Glutamatergic neuron (in vitro differentiated cells): ENCODE measurements around the gene IFIT3. TPM values are rescaled to one million over a fixed set of nuclear protein-coding genes. Genes with fewer than 3 reads are reported as not detected.
"Not testable (repeated sequence)": the region's sequence is repeated elsewhere in the genome, so short reads cannot be mapped to it uniquely, and the experiment has no call there.

Source experiments
- DNase-seq: peaks from one replicate; pipeline ENCODE4 v3.0.0; 2022
- H3K27ac Mint-ChIP-seq: one replicate; pipeline ENCODE4 v1.8.0; 2020; ENCODE audit warnings: mild to moderate bottlenecking, mixed read lengths, inconsistent platforms; ENCODE audit not compliant: unreplicated experiment
- H3K27me3 Mint-ChIP-seq: one replicate; pipeline ENCODE4 v1.8.0; 2020; ENCODE audit warnings: mild to moderate bottlenecking, moderate library complexity, mixed read lengths, inconsistent platforms; ENCODE audit not compliant: unreplicated experiment
- H3K36me3 Mint-ChIP-seq: one replicate; pipeline ENCODE4 v1.8.0; 2020; ENCODE audit warnings: mild to moderate bottlenecking, mixed read lengths, inconsistent platforms; ENCODE audit not compliant: unreplicated experiment
- H3K4me1 Mint-ChIP-seq: one replicate; pipeline ENCODE4 v1.8.0; 2020; ENCODE audit warnings: mild to moderate bottlenecking, low read depth, mixed read lengths, inconsistent platforms; ENCODE audit not compliant: unreplicated experiment
- H3K4me3 Mint-ChIP-seq: one replicate; pipeline ENCODE4 v1.8.0; 2020; ENCODE audit warnings: mild to moderate bottlenecking, mixed read lengths, inconsistent platforms; ENCODE audit not compliant: unreplicated experiment
- H3K9me3 Mint-ChIP-seq: one replicate; pipeline ENCODE4 v1.8.0; 2020; ENCODE audit warnings: mild to moderate bottlenecking, moderate library complexity, mixed read lengths, inconsistent platforms; ENCODE audit not compliant: unreplicated experiment
- CTCF ChIP-seq: fragments of 200-600 bp; sonication (generic); IDR thresholded peaks from one replicate; pipeline ENCODE4 v1.5.0; 2021; ENCODE audit not compliant: partially characterized antibody, unreplicated experiment
- total RNA-seq: library from RNA; stranded (reverse); fragmentation: NEBNext Ultra II Directional; extraction: Animal tissue kit (Norgen Biotek cat#: 25700); gene quantifications from one replicate; pipeline ENCODE4 v1.2.1, GENCODE V29; 2021; ENCODE audit not compliant: unreplicated experiment

Gene IFIT3
- total RNA-seq, 1 donor from 2014 or later: not detected

- no peaks in the 10 kb centered on the region for H3K9me3 Mint-ChIP-seq
- no peaks in the 10 kb centered on the region for H3K36me3 Mint-ChIP-seq
- H3K27me3 Mint-ChIP-seq: no peaks in the 10 kb centered on the region
- DNase-seq: no peak
- no peak overlapping the region for H3K27ac Mint-ChIP-seq
- TF ChIP-seq CTCF: no peak
- H3K4me1 Mint-ChIP-seq: peaks cover 15% of the 10 kb centered on the region
- H3K4me3 Mint-ChIP-seq: no peak overlapping the region
These were observed 1.4 kb downstream of the IFIT3 start for GRCh38 chr10:89329151-89329550.

GRCh38 chr10:89330014-89330413 is 2.2 kb downstream of the IFIT3 start:
- H3K27me3 Mint-ChIP-seq, H3K36me3 Mint-ChIP-seq, H3K9me3 Mint-ChIP-seq, DNase-seq, H3K27ac Mint-ChIP-seq, H3K4me3 Mint-ChIP-seq: not testable (repeated sequence)
- H3K4me1 Mint-ChIP-seq: peaks cover 15% of the 10 kb centered on the region

GRCh38 chr10:89330537-89331212 is 2.9 kb downstream of the IFIT3 start:
- H3K27me3 Mint-ChIP-seq: no peaks in the 10 kb centered on the region
- peaks cover 15% of the 10 kb centered on the region for H3K4me1 Mint-ChIP-seq
- no peak for TF ChIP-seq CTCF
- H3K36me3 Mint-ChIP-seq: no peaks in the 10 kb centered on the region
- H3K27ac Mint-ChIP-seq: no peak overlapping the region
- no peak for DNase-seq
- no peaks in the 10 kb centered on the region for H3K9me3 Mint-ChIP-seq
- no peak overlapping the region for H3K4me3 Mint-ChIP-seq

DNA sequence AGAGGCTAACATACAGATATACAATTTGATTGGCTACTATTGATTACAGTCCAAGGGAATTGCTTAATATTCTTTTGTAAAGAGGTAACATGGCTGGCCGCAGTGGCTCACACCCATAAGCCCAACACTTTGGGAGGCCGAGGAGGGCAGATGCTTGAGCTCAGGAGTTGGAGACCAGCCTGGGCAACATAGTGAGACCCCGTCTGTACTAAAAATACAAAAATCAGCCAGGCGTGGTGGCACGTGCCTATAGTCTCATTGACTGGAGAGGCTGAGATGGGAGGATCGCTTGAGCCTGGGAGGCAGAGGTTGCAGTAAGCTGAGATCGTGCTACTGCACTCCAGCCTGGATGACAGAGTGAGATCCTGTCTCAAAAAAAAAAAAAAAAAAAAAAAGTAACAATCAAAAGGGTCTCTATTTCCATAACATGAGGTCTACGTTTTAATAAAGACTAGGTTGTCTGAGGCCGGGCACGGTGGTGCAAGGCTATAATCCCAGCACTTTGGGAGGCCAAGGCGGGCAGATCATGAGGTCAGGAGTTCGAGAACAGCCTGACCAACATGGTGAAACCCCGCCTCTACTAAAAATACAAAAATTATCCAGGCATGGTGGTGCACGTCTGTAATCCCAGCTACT is 3.8 kb downstream of the IFIT3 start:
- not testable (repeated sequence) for H3K4me3 Mint-ChIP-seq
- peaks cover 15% of the 10 kb centered on the region for H3K4me1 Mint-ChIP-seq

GRCh38 chr10:89332123-89332633 is 4.4 kb downstream of the IFIT3 start:
- Mint-ChIP-seq H3K27me3 (no peaks in the 10 kb centered on the region), H3K4me1 (peaks cover 15% of the 10 kb centered on the region), H3K36me3 (no peaks in the 10 kb centered on the region), H3K4me3 (no peak overlapping the region), H3K9me3 (no peaks in the 10 kb centered on the region), H3K27ac (no peak overlapping the region)
- TF ChIP-seq CTCF: no peak
- DNase-seq: no peak

More for the DNA sequence above, 3.8 kb downstream of the IFIT3 start:
- H3K27ac Mint-ChIP-seq, DNase-seq, H3K9me3 Mint-ChIP-seq, H3K36me3 Mint-ChIP-seq, H3K27me3 Mint-ChIP-seq: not testable (repeated sequence)

DNA sequence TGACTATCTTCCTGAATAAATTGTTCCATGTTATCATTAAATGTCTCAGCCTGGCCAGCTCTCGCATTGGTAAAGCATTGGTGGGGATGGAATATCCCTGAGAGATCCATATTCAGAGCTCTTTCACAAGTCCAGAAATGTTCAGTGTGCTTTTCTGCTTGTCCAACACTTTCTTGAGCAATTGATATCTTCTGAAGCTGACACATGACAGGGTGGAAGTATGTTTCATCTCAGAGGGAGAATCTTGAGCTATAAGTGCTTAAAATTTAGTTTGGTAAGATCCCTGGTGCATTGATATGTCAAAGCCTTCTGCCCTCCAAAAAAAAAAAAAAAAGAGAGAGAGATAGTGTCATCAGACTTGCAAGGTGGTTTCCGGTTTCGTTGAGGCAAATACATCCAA is 7.4 kb downstream of the IFIT3 start:
- peaks cover 12% of the 10 kb centered on the region for H3K4me1 Mint-ChIP-seq
- TF ChIP-seq CTCF: no peak
- H3K9me3 Mint-ChIP-seq: peaks cover 2% of the 10 kb centered on the region
- H3K27me3 Mint-ChIP-seq: peaks cover 3% of the 10 kb centered on the region
- no peak for DNase-seq
- no peaks in the 10 kb centered on the region for H3K36me3 Mint-ChIP-seq
- H3K27ac Mint-ChIP-seq: no peak overlapping the region
- no peak overlapping the region for H3K4me3 Mint-ChIP-seq
